Raji (cell line): ENCODE measurements around the gene UBL4A.

Experiments used
- POLR2A ChIP-seq: IDR thresholded peaks from 2 replicates; pipeline ENCODE4 v1.6.1; 2011; ENCODE audit warnings: low read depth, low read length, control low read depth; ENCODE audit not compliant: insufficient read depth

Gene UBL4A

DNA sequence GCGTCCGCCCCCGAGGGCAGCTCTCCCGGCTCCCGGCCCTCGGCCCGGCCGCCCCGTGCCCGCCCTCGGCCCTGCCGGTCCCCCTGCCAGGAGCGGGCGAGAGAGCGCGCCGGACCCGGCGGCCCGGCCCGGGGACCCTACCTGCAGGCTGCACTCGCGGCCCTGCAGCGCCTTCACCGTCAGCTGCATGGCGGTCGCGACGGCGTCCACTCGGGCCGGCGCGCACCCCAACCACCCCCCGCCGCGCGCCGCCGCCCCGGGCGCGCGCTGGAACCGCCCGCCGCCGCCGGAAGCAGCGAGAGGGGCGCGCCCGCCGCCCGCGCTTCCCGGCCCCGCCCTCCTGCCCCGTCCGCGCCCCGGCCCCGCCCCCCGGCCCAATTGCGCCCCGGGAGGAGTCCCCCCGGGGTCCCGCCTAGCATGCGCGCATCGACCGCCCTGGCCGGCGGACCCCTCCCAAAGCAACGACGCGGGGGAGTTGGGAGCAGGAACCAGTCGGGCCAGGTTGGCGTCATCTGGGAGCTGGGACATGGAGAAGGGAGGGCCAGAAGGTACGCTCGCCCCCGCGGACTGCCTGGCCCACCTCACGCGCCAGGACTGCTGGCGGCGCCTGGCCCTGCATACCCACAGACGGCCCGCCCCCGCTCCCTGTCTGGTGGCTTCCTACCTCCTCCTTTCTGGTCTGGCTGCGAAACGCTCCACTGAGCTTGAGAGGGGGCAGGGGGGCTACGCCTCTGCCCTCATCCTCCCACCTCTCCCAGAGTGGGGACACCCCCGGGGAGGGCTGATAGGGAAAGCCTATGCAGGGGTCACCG lies at the start of gene UBL4A:
Gene UBL4A (minus strand): TSS at position 220 of the 812 bp plus-strand sequence. CDS start 31 bp downstream, at position 189.
- TF ChIP-seq POLR2A: peak; percentile 60

DNA sequence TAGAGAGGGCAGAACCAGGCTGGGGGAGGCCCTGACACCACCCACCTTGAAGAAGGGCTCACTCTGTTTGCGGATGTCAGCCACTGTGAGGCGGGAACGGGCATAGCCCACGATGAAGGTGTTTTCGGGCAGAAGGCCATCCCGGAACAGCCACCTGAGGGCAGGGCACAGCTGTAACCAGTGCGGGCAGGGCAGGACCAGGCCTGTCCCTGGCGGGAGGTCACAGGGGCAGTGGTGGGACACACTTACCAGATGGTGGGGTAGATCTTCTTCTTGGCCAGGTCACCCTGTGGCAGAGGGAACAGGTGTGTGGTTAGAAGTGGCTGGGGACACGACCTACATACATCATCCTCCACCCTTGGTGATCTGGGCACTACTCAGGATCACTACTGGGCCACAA lies 49.5 kb upstream of the UBL4A start:
- no peak for TF ChIP-seq POLR2A

DNA sequence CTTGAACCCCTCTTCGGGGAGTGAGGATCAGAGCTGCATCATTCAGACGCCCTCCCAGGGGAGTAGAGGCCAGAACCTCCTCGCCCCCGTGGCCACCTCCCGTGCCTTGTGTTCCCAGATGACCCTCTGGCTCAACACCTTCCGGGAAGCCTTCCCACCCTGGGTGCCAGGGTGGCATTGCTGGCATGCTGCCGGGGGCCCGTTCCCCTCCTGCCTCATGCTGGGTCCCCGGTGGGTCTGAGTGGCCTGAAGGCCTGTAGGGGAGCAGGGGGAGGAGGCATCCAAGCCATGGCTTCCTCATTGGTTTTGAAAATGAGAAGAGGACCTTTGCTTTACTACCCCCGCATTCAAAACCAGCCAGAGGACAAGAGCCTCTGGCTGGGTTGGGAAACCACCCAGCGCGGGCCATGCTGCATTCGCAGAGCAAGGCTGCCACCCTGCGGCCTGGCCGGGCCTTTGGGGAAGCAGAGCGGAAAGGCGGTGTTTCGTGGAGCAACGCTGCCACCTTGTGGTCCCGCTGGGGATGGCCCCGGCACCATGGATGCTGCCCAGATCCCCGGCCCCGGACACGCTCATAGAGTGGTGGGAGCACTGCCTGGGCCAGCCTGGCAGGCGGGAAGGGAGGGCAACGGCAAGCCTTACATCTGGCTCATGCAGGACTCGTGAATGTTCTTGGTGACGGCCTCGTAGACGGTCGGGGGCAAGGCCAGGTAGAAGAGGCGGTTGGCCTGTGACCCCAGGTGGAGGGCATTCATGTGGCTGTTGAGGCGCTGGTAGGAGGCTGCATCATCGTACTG lies 48.3 kb upstream of the UBL4A start:
- peak; percentile 33; the same call in 1 of the 2 replicates for TF ChIP-seq POLR2A

DNA sequence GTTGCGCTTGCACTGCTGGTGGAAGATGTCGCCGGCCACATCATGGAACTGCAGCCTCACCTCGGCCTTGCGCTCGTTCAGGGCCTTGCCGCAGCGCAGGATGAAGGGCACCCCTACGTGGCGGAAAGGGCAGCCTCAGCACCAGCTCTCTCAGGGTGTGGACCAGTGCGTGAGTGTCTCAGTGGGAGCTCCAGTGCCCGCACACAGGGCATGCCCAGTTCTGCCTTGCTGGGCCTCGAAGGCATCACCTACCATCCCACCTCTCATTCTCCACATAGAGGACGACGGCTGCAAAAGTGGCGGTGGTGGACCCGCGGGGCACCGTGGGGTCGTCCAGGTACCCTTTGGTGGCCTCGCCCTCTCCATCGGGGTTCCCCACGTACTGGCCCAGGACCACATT lies 46.3 kb upstream of the UBL4A start:
- no peak for TF ChIP-seq POLR2A

DNA sequence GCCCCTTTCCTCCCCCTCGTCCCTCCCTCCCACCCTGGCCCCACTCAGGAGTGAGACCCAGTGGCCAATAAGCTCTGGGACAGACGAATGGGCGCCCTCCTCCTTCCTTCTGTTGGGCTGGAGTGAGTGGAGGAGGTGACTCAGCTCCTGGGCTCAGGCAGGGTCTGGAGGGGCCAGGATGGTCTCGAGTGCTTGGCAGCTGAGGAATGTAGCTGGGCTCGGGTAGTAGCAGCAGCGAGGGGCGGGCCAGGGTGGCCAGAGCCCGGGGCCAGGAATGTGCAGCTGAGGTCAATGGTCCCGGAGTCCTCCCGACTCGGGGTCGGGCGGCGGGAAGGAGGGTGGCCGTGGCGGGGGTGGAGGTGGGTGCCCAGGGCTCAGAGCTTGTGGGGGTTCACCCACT lies 45.2 kb upstream of the UBL4A start:
- no peak for TF ChIP-seq POLR2A

DNA sequence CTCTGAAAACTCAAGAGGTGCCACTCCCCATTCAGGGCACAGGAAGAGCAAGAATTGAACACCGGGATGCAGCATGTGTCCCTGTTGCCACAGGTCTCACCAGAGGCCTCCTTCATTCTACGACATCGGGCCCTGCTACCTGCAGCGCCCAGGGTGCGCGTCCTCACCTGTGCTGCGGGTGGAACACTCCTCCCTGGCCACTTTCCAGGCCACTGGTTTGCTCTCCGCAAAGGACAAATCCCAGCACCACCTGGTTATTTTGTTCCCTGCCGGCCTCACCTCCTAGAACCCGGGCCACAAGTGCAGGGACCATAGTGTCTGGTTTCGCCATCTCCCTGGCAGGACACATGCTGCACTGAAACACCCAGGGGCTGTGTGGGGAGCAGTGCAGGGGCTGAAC lies 43.9 kb upstream of the UBL4A start:
- no peak for TF ChIP-seq POLR2A

DNA sequence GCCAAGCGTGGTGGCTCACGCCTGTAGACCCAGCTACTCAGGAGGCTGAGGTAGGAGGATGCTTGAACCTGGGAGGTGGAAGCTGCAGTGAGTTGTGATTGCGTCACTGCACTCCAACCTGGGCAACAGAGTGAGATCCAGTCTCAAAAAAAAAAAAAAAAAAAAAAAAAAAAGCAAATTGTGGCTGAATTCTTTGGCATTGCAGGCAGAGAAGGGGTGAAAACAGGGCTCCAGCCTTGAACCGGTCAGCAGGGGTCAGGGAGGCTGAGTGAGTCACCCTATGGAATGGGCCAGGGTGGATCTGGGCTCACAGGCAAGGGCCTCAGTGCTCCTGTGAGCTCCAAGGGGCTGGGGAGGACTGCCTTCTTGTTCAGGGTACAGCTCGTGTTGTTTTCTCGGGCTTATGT lies 42.8 kb upstream of the UBL4A start:
- no peak for TF ChIP-seq POLR2A

DNA sequence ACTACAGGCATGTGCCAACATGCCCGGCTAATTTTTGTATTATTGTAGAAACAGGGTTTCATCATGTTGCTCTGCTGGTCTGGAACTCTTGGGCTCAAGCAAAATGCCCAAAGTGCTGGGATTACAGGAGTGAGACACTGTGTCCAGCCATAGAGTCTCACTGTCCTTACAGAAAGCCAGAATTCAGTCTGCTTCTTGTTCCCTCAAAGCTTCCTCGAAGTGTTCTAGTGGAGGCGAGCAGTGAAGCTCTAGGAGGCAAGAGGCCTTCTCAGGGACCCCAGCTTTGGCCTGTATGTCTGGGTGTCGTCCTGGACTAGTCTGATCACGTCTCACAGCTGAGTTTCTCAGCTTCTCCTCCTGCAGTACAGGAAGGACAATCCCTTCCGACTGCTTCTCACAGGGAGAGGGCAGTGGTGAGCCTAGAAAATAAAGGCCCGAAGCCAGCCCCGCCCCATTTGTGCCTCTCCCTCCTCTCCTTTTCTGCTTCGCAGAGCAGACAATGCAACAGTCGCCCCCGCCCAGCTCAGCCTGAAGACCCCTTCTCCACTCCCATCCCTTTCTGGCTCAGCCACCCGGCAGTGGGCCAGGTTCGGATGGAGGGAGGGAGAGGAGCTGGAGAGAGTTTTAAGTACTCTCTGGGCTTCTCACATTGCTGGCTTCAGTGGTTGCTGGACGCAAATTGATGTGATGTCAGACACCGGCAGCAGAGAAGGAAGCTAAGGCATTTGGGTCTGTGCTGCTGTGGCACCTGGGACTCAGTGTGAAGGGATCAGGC lies 40.7 kb upstream of the UBL4A start:
- 0 out of 2 replicates have a peak, but pooled peaks have one; percentile 29 for TF ChIP-seq POLR2A

DNA sequence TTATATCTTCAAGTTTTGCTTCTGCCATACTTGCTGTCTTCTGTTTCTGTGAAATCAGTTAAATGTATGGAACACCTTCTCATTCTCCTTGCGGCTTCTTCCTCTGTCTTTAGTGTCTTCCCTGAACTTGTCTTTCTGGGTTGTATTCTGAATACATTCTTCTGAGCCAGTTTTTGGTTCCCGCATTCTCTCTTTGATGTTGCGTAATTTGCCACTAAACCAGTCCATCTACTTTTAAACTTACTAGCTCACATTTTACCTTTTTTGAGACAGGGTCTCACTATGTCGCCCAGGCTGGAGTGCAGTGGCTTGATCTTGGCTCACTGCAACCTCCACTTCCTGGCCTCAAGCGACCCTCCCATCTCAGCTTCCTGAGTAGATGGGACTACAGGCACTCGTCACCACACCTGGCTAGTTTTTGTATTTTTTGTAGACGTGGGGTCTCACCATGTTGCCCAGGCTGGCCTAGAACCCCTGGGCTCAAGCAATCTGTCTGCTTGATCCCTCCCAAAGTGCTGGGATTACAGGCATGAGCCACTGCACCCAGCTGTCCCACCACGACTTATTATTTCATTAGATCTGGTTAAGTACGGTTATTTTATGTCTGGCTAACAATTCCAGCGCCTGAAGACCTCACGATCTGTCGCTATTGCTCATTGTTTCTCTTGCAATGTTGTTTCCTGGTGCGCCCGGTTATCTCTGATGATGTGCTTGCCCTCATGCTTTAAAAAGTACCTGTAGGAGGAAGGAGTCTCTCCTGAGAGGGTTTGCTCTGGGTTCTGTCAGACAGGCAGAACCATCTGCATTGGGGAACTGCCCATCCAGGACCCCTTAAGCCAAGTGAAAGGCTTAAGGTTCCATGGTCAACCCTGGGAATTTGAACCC lies 39.4 kb upstream of the UBL4A start:
- TF ChIP-seq POLR2A: no peak

DNA sequence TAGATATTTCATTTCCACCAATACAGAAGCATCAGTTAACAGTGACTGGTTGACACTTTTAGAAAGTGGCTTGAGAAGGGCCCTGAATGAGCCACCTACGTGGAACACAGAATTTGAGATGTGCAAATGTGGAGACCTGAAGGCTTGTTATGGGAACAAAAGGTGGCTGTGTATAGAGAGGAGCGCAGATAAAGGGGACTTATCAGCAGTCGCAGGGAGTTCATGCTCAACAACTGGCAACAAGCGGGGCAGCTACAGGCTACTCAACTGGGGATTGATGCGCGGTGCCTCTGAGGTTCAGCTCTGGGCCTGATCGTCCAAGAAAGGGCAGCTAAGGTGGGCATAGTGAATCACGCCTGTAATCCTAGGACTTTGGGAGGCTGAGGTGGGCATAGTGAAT lies 33.0 kb upstream of the UBL4A start:
- TF ChIP-seq POLR2A: no peak

DNA sequence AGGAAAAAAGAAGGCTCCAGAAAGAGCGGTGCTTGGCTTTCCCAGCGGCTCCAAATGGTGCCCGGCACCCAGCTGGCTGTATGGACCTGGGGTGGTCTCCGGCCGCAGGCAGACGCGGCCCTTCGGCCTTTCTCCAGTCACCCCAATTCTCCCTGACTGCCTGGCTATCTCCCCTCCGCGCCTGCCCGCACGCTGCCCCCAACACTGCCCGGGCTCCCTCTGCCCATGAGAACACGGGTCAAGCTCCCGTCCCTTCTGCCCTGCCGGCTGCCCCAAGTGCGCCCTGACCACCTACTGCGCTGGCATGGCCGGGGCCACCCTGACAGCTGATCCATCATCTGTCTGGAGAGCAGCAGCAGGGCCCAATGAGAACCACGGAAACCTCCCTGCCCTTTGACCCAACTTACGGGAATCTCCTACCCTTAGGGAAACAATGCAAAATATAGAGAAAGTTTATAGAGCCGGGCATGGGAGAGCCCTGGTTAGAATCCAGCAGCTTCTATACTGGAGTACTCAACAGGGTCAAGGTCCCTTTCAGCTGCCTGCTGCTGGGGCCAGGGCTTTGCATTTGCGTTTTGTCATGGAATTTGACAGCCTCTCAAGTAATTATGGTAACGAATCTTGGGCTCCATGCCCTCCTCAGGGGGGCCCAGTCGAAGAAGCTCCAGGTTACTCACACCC lies 30.8 kb upstream of the UBL4A start:
- no peak for TF ChIP-seq POLR2A

DNA sequence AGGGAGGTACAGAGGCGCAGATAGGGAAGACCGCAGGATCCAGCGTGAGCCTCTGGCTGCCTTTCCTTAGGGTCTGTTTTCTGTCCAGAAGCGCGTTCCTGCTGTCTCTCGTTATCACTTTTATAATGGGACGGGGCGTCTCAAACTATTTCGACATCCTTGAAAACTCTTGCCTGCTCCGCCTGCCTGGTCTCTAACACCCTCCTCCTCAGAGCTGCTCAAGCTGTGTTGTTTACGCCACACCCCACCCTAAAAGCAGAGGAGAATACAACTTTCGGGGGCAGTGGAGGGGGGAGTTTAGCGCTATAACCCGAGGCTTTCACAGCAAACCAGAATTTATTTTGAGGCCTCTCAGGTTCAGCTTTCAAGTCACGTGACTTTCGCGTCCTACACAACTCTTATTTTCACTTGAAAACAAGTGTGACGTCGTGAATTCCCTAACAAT lies 30.3 kb upstream of the UBL4A start:
- TF ChIP-seq POLR2A: no peak

DNA sequence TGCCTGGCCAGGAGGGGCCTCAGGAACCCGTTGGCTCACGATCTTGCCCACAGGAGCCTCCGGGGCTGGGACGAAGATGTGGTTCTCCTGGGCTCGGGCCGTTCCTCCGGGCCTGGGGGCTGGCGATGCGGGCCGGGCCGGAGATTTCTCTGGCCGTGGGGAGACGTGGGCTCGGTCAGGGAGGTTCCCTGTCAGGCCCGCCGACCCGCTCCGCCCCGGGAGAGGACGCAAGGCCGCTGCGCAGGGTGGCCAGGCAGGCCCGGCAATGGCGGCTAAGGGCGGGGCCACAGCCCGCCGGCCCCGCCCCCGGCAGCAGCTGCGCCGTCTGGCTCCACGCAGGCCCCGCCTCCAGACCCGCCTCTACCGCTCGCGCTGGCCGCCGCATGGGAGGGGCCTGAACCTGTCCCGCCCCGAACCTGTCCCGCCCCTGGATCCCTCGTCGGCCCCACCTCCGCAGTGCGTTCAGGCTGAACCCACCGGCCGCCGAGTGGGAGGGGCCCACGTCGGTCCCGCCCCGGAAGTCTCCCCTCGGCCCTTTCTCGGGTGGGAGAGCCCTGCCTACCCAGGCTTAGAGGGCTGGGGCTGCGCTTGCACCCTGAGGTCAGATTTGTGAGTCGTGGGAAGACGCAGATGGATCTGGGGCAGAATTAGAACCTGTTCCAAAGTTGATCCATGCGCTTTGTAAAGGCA lies 29.7 kb upstream of the UBL4A start, which contains the start of gene FAM3A:
Gene FAM3A (minus strand): TSS at position 267 of the 690 bp plus-strand sequence. CDS start 460 bp downstream, outside the sequence.
- peak; percentile 79 for TF ChIP-seq POLR2A
